ENCODE measurements around the gene GUK1.

GUK1 gene

GRCh38 chr1:228161362-228161761, 21.3 kb downstream of the GUK1 start:
- no peak for DNase-seq (ENCODE audit: insufficient read length)
- TF ChIP-seq POLR2A (IDR thresholded peaks at IDR 0.05; ENCODE audit: low read depth, low read length) (no peak), POLR2AphosphoS5 (IDR thresholded peaks at IDR 0.05; ENCODE audit: low read depth, low read length) (no peak), TAF1 (IDR thresholded peaks at IDR 0.05; ENCODE audit: borderline replicate concordance, low read depth, low read length) (no peak)
- no peak for FAIRE-seq

- no peak for FAIRE-seq
These were observed 21.8 kb downstream of the GUK1 start for GRCh38 chr1:228161866-228162265.

GRCh38 chr1:228162286-228163006, 22.4 kb downstream of the GUK1 start:
- FAIRE-seq (no peak), DNase-seq (ENCODE audit: insufficient read length) (no peak)
- TF ChIP-seq TAF1 (IDR thresholded peaks at IDR 0.05; ENCODE audit: borderline replicate concordance, low read depth, low read length): no peak
- TF ChIP-seq POLR2A (IDR thresholded peaks at IDR 0.05; ENCODE audit: low read depth, low read length): no peak
- no peak for TF ChIP-seq POLR2AphosphoS5 (IDR thresholded peaks at IDR 0.05; ENCODE audit: low read depth, low read length)

More at GRCh38 chr1:228161866-228162265, 21.8 kb downstream of the GUK1 start:
- no peak for DNase-seq (ENCODE audit: insufficient read length)
- TF ChIP-seq POLR2A (IDR thresholded peaks at IDR 0.05; ENCODE audit: low read depth, low read length) (no peak), TAF1 (IDR thresholded peaks at IDR 0.05; ENCODE audit: borderline replicate concordance, low read depth, low read length) (no peak), POLR2AphosphoS5 (IDR thresholded peaks at IDR 0.05; ENCODE audit: low read depth, low read length) (no peak)

DNA sequence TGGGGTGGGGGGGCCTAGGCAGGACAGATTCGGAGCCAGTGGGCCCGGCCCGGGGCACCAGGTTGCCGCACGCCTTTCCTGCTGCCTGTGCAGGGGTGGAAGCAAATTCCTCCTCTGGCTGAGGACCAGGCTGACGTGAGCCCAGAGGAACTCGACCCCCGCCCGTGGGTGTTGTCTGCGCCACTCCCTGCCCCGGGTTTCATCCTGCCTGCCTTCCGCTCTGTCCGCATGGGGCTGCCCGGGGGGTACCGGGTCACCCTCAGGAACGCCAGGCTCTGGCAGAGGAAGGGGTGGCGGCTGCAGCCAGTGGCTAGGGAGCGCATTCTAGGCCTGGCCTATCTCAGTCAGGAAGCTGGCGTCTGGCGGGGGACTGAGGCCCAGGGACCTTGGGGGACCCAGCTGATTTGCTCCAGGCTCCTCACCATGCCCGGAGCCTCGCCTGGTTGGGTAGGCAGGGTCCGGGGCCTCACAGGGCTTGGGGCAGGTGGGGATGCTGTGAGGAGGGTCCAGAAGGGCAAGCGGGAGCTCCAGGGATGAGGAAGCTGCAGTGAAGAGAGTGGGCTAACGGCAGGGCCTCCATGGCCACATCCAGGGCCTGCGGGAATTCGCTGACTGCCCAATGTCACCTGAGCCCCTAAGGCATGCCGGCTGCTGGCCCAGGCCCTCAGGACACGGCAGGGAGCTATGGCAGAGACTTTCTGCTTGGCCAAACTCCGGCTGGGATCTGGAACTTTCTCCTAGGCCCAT, 23.1 kb downstream of the GUK1 start:
- TF ChIP-seq POLR2A (IDR thresholded peaks at IDR 0.05; ENCODE audit: low read depth, low read length): no peak
- TF ChIP-seq TAF1 (IDR thresholded peaks at IDR 0.05; ENCODE audit: borderline replicate concordance, low read depth, low read length): no peak
- no peak for TF ChIP-seq POLR2AphosphoS5 (IDR thresholded peaks at IDR 0.05; ENCODE audit: low read depth, low read length)
- FAIRE-seq (no peak), DNase-seq (ENCODE audit: insufficient read length) (no peak)

- no peak for TF ChIP-seq POLR2A (IDR thresholded peaks at IDR 0.05; ENCODE audit: low read depth, low read length)
- TF ChIP-seq POLR2AphosphoS5 (IDR thresholded peaks at IDR 0.05; ENCODE audit: low read depth, low read length): no peak
- TF ChIP-seq TAF1 (IDR thresholded peaks at IDR 0.05; ENCODE audit: borderline replicate concordance, low read depth, low read length): no peak
- FAIRE-seq: no peak
- no peak for DNase-seq (ENCODE audit: insufficient read length)
These were observed 23.9 kb downstream of the GUK1 start for GRCh38 chr1:228163776-228164519.

GRCh38 chr1:228164561-228165371, 24.7 kb downstream of the GUK1 start:
- FAIRE-seq (no peak), DNase-seq (ENCODE audit: insufficient read length) (no peak)
- TF ChIP-seq TAF1 (IDR thresholded peaks at IDR 0.05; ENCODE audit: borderline replicate concordance, low read depth, low read length) (no peak), POLR2AphosphoS5 (IDR thresholded peaks at IDR 0.05; ENCODE audit: low read depth, low read length) (no peak), POLR2A (IDR thresholded peaks at IDR 0.05; ENCODE audit: low read depth, low read length) (no peak)

- peak; percentile 96 for TF ChIP-seq TAF1 (IDR thresholded peaks at IDR 0.05; ENCODE audit: borderline replicate concordance, low read depth, low read length)
- peak; percentile 97 for TF ChIP-seq POLR2A (IDR thresholded peaks at IDR 0.05; ENCODE audit: low read depth, low read length)
- peak; percentile 93 for TF ChIP-seq POLR2AphosphoS5 (IDR thresholded peaks at IDR 0.05; ENCODE audit: low read depth, low read length)
- DNase-seq (ENCODE audit: insufficient read length) (peak; percentile 98), FAIRE-seq (peak; percentile 99)
These were observed 25.5 kb downstream of the GUK1 start, which contains the start of gene IBA57 for GRCh38 chr1:228165372-228166169. TSS of gene IBA57 (plus strand) at chr1:228165804. CDS start at chr1:228165817, 13 bp downstream.

- FAIRE-seq: peak; percentile 81
- DNase-seq (ENCODE audit: insufficient read length): no peak
- TF ChIP-seq POLR2A (IDR thresholded peaks at IDR 0.05; ENCODE audit: low read depth, low read length) (no peak), TAF1 (IDR thresholded peaks at IDR 0.05; ENCODE audit: borderline replicate concordance, low read depth, low read length) (no peak), POLR2AphosphoS5 (IDR thresholded peaks at IDR 0.05; ENCODE audit: low read depth, low read length) (no peak)
These were observed 26.3 kb downstream of the GUK1 start for GRCh38 chr1:228166170-228166936.

- DNase-seq (ENCODE audit: insufficient read length) (no peak), FAIRE-seq (no peak)
- TF ChIP-seq POLR2AphosphoS5 (IDR thresholded peaks at IDR 0.05; ENCODE audit: low read depth, low read length) (no peak), TAF1 (IDR thresholded peaks at IDR 0.05; ENCODE audit: borderline replicate concordance, low read depth, low read length) (no peak), POLR2A (IDR thresholded peaks at IDR 0.05; ENCODE audit: low read depth, low read length) (no peak)
These were observed 28.6 kb downstream of the GUK1 start for GRCh38 chr1:228168563-228169270.
